GM19324 (cell line): ENCODE results near the gene WDR26.
"Not testable (repeated sequence)": the region's sequence is repeated elsewhere in the genome, so short reads cannot be mapped to it uniquely, and the experiment has no call there.

ENCODE experiments used
- ATAC-seq: cut with Tn5 transposase; IDR thresholded peaks from one replicate; pipeline ENCODE4 v1.9.1; 2021; ENCODE audit warnings: mild to moderate bottlenecking, moderate library complexity; ENCODE audit not compliant: unreplicated experiment, low FRiP score

Gene WDR26

GRCh38 chr1:224435318-224435763 is 744 bp upstream of the WDR26 start:
- ATAC-seq, result peak; percentile 10

GRCh38 chr1:224433701-224434672 is 610 bp downstream of the WDR26 start:
- ATAC-seq, result peak; percentile 20

GRCh38 chr1:224433041-224433691 is 1.4 kb downstream of the WDR26 start:
- no peak for ATAC-seq

GRCh38 chr1:224432672-224433040 is 1.9 kb downstream of the WDR26 start:
- no peak for ATAC-seq

GRCh38 chr1:224432146-224432545 is 2.5 kb downstream of the WDR26 start:
- no peak for ATAC-seq

GRCh38 chr1:224431726-224432125 is 2.9 kb downstream of the WDR26 start:
- ATAC-seq, result no peak

- no peak for ATAC-seq
Observed at GRCh38 chr1:224430511-224431113, 4.0 kb downstream of the WDR26 start.

GRCh38 chr1:224429616-224430326 is 4.8 kb downstream of the WDR26 start:
- ATAC-seq, result no peak

GRCh38 chr1:224428713-224429112 is 5.9 kb downstream of the WDR26 start:
- ATAC-seq, result not testable (repeated sequence)

- no peak for ATAC-seq
Observed at GRCh38 chr1:224427346-224427745, 7.3 kb downstream of the WDR26 start.

GRCh38 chr1:224426869-224427268 is 7.7 kb downstream of the WDR26 start:
- not testable (repeated sequence) for ATAC-seq

- ATAC-seq, result no peak
Observed at GRCh38 chr1:224425279-224425884, 9.2 kb downstream of the WDR26 start.

- no peak for ATAC-seq
Observed at GRCh38 chr1:224420106-224420505, 14.5 kb downstream of the WDR26 start.

- no peak for ATAC-seq
Observed at GRCh38 chr1:224411766-224412165, 22.8 kb downstream of the WDR26 start.

- ATAC-seq, result no peak
Observed at GRCh38 chr1:224408294-224408590, 26.4 kb downstream of the WDR26 start.

- no peak for ATAC-seq
Observed at GRCh38 chr1:224407571-224408293, 26.9 kb downstream of the WDR26 start.

GRCh38 chr1:224406216-224406615 is 28.4 kb downstream of the WDR26 start:
- ATAC-seq, result no peak

- no peak for ATAC-seq
Observed at GRCh38 chr1:224405604-224405970, 29.0 kb downstream of the WDR26 start.

- no peak for ATAC-seq
Observed at GRCh38 chr1:224404916-224405603, 29.5 kb downstream of the WDR26 start.
